H1 (cell line): ENCODE measurements around the gene FAM170B. TPM values are rescaled to one million over a fixed set of nuclear protein-coding genes. Genes with fewer than 3 reads are reported as not detected.

Source experiments
- CTCF ChIA-PET: fragments of 300-600 bp; sonication (Branson Sonifier 250); formaldehyde crosslinking; loops from one replicate; lab custom pipeline; 2021; ENCODE audit not compliant: partially characterized antibody; lab: Charles Lee
- POLR2A ChIA-PET: fragments of 300-600 bp; sonication (Branson Sonifier 250); formaldehyde crosslinking; loops from one replicate; lab custom pipeline; 2021; ENCODE audit warnings: inconsistent platforms; ENCODE audit not compliant: partially characterized antibody; lab: Charles Lee
- DNase-seq, 2 experiments: peaks; one replicate each; pipeline versions ENCODE4 v3.0.0 to v3.0.0-alpha.2; 2010 to 2022; ENCODE audit warnings: low spot score in 2 of 2, low read depth in 1 of 2, mixed read lengths in 1 of 2
- FAIRE-seq: peaks from 2 replicates; lab custom pipeline; 2011; peaks lifted over from hg19 to GRCh38; lab: Jason Lieb, UNC
- H2AFZ ChIP-seq: 2 replicates; pipeline ENCODE4 v1.8.1; 2012; ENCODE audit warnings: low read length, inconsistent platforms
- H2AK5ac ChIP-seq: 2 replicates; pipeline ENCODE4 v1.6.1; 2013; ENCODE audit warnings: low read depth, low read length
- H2BK120ac ChIP-seq: replicated peaks from 2 replicates; pipeline ENCODE3; 2013; ENCODE audit warnings: low read depth, low read length, inconsistent platforms
- H2BK12ac ChIP-seq: 2 replicates; pipeline ENCODE4 v1.6.1; 2013; ENCODE audit warnings: low read depth, low read length
- H2BK15ac ChIP-seq: 2 replicates; pipeline ENCODE4 v1.6.1; 2013; ENCODE audit warnings: low read length
- H2BK20ac ChIP-seq: 2 replicates; pipeline ENCODE4 v1.6.1; 2013; ENCODE audit warnings: low read length
- H2BK5ac ChIP-seq: 2 replicates; pipeline ENCODE4 v1.6.1; 2013; ENCODE audit warnings: low read depth, low read length
- H3K14ac ChIP-seq: 2 replicates; pipeline ENCODE4 v1.6.1; 2013; ENCODE audit warnings: inconsistent platforms; ENCODE audit not compliant: insufficient read length
- H3K18ac ChIP-seq: 2 replicates; pipeline ENCODE4 v1.6.1; 2013; ENCODE audit warnings: low read length; ENCODE audit errors: extremely low read depth
- H3K23ac ChIP-seq: 2 replicates; pipeline ENCODE4 v1.6.1; 2013; ENCODE audit warnings: inconsistent platforms; ENCODE audit not compliant: insufficient read length
- H3K23me2 ChIP-seq: 2 replicates; pipeline ENCODE4 v1.6.1; 2013; ENCODE audit warnings: low read depth, low read length
- H3K27ac ChIP-seq: 2 replicates; pipeline ENCODE4 v1.6.1; 2011; ENCODE audit warnings: low read depth, low read length, inconsistent platforms
- H3K27me3 ChIP-seq, 4 experiments: replicated peaks in 1 of 4; 1 replicate in 1 of 4; 2 replicates in 3 of 4; pipeline versions ENCODE4 v1.6.1 to v1.8.1; 2011 to 2013; ENCODE audit warnings: low read length in 3 of 4, mild to moderate bottlenecking in 3 of 4, inconsistent platforms in 2 of 4, mixed read lengths in 2 of 4, moderate library complexity in 1 of 4; ENCODE audit not compliant: control insufficient read depth in 3 of 4, insufficient read depth in 3 of 4; ENCODE audit errors: extremely low read depth in 1 of 4
- H3K36me3 ChIP-seq, 4 experiments: 2 replicates each; pipeline versions ENCODE4 v1.6.1 to v1.8.1; 2011 to 2013; ENCODE audit warnings: mild to moderate bottlenecking in 4 of 4, low read length in 3 of 4, moderate library complexity in 2 of 4, control low read depth in 1 of 4, inconsistent platforms in 1 of 4; ENCODE audit not compliant: insufficient read depth in 4 of 4, control insufficient read depth in 2 of 4
- H3K4ac ChIP-seq: replicated peaks from 2 replicates; pipeline ENCODE3; 2013; ENCODE audit warnings: low read length, low read depth, mixed read lengths, inconsistent platforms; ENCODE audit not compliant: insufficient read length
- H3K4me1 ChIP-seq, 4 experiments: replicated peaks in 1 of 4; 1 replicate in 1 of 4; 2 replicates in 3 of 4; pipeline versions ENCODE4 v1.6.1 to v1.8.1; 2011 to 2013; ENCODE audit warnings: low read length in 3 of 4, inconsistent platforms in 2 of 4, mixed read lengths in 1 of 4; ENCODE audit not compliant: insufficient read depth in 4 of 4, control insufficient read depth in 3 of 4
- H3K4me2 ChIP-seq, 2 experiments: 2 replicates each; pipeline versions ENCODE4 v1.6.1 to v1.8.1; 2011 to 2013; ENCODE audit warnings: low read depth in 2 of 2, low read length in 2 of 2, control low read depth in 1 of 2, inconsistent platforms in 1 of 2, mild to moderate bottlenecking in 1 of 2; ENCODE audit not compliant: insufficient read depth in 1 of 2
- H3K4me3 ChIP-seq, 4 experiments: fragments of 200-600, 300-600 bp in 1 of 4; sonication (generic), shearing (Covaris generic), sonication (Bioruptor Twin) in 1 of 4; 2 replicates each; pipeline versions ENCODE4 v1.5.1 to v1.8.1; 2011 to 2016; ENCODE audit warnings: low read length in 4 of 4, low read depth in 3 of 4, control low read depth in 2 of 4, inconsistent platforms in 2 of 4, mild to moderate bottlenecking in 2 of 4, mixed read lengths in 1 of 4, moderate library complexity in 1 of 4; ENCODE audit not compliant: insufficient read depth in 2 of 4; ENCODE audit errors: extremely low read depth in 1 of 4
- H3K56ac ChIP-seq: replicated peaks from 2 replicates; pipeline ENCODE3; 2013; ENCODE audit warnings: low read depth, mild to moderate bottlenecking, mixed read lengths, low read length, inconsistent platforms; ENCODE audit not compliant: insufficient read length
- H3K79me1 ChIP-seq: 2 replicates; pipeline ENCODE4 v1.6.1; 2013; ENCODE audit warnings: low read depth, low read length, control low read depth
- H3K79me2 ChIP-seq, 2 experiments: 2 replicates each; pipeline versions ENCODE4 v1.6.1 to v1.8.1; 2012 to 2013; ENCODE audit warnings: low read length in 2 of 2, mild to moderate bottlenecking in 2 of 2, inconsistent platforms in 1 of 2; ENCODE audit not compliant: insufficient read depth in 2 of 2, control insufficient read depth in 1 of 2
- H3K9ac ChIP-seq, 4 experiments: replicated peaks in 1 of 4; 1 replicate in 1 of 4; 2 replicates in 3 of 4; pipeline versions ENCODE4 v1.6.1 to v1.8.1; 2011 to 2013; ENCODE audit warnings: low read depth in 3 of 4, low read length in 3 of 4, control low read depth in 2 of 4, mild to moderate bottlenecking in 2 of 4, moderate library complexity in 2 of 4, inconsistent platforms in 1 of 4; ENCODE audit errors: extremely low read depth in 1 of 4
- H3K9me3 ChIP-seq, 2 experiments: 2 replicates each; pipeline versions ENCODE4 v1.6.1 to v1.8.1; 2012 to 2013; ENCODE audit warnings: mild to moderate bottlenecking in 2 of 2, moderate library complexity in 2 of 2, control low read depth in 1 of 2, inconsistent platforms in 1 of 2, low read depth in 1 of 2, low read length in 1 of 2, mixed read lengths in 1 of 2; ENCODE audit not compliant: insufficient read depth in 2 of 2
- H4K20me1 ChIP-seq, 2 experiments: replicated peaks in 1 of 2; 2 replicates each; pipeline versions ENCODE3 to v1.8.1; 2011 to 2013; ENCODE audit warnings: inconsistent platforms in 2 of 2, low read length in 2 of 2, mild to moderate bottlenecking in 1 of 2; ENCODE audit not compliant: insufficient read depth in 2 of 2, control insufficient read depth in 1 of 2
- H4K5ac ChIP-seq: 2 replicates; pipeline ENCODE4 v1.6.1; 2013; ENCODE audit warnings: low read length, low read depth, mixed read lengths, inconsistent platforms; ENCODE audit not compliant: insufficient read length
- H4K8ac ChIP-seq: 2 replicates; pipeline ENCODE4 v1.8.0; 2013; ENCODE audit warnings: mild to moderate bottlenecking, moderate library complexity, low read length, inconsistent platforms; ENCODE audit not compliant: insufficient read depth; ENCODE audit errors: extremely low read depth
- H4K91ac ChIP-seq: replicated peaks from 2 replicates; pipeline ENCODE3; 2013; ENCODE audit warnings: low read length, mixed read lengths, inconsistent platforms; ENCODE audit not compliant: insufficient read length
- WGBS, 2 experiments: shearing (Covaris generic) in 1 of 2; methylation state at CpG; one replicate each; pipeline versions ENCODE4 v1.1.6 to v1.1.7; 2013 to 2015; ENCODE audit warnings: low lambda C conversion rate in 2 of 2, mixed read lengths in 2 of 2, inconsistent platforms in 1 of 2, low coverage in 1 of 2, missing lambda C conversion rate in 1 of 2; ENCODE audit not compliant: insufficient replicate concordance in 2 of 2, insufficient coverage in 1 of 2, insufficient read length in 1 of 2; ENCODE audit errors: extremely low coverage in 1 of 2, missing lambda C conversion rate in 1 of 2; 5-methylcytosine and 5-hydroxymethylcytosine counted together
- polyA plus RNA-seq, 7 experiments: library from polyadenylated mRNA; depleted of rRNA in 3 of 7; stranded (reverse) in 5 of 7; unstranded in 2 of 7; fragments of >200 nt in 5 of 7; fragments of 200-250 nt in 2 of 7; gene quantifications; 1 replicate in 5 of 7; 2 replicates in 1 of 7; 4 replicates in 1 of 7; pipeline versions ENCODE4 v1.2.1 to v1.2.3, GENCODE V29; 2011 to 2013; ENCODE audit warnings: missing spikeins in 2 of 7, mixed read lengths in 2 of 7
- total RNA-seq: library from RNA; stranded (reverse); fragmentation: NEBNext Ultra II Directional; extraction: Animal tissue kit (Norgen Biotek cat#: 25700); gene quantifications from 2 replicates; pipeline ENCODE4 v1.2.1, GENCODE V29; 2021

FAM170B gene
- total and polyA plus RNA-seq, 2 of the 8 experiments (the other 6 are each of a cell fraction or from before 2014, with no cell fraction given) = not detected

DNA sequence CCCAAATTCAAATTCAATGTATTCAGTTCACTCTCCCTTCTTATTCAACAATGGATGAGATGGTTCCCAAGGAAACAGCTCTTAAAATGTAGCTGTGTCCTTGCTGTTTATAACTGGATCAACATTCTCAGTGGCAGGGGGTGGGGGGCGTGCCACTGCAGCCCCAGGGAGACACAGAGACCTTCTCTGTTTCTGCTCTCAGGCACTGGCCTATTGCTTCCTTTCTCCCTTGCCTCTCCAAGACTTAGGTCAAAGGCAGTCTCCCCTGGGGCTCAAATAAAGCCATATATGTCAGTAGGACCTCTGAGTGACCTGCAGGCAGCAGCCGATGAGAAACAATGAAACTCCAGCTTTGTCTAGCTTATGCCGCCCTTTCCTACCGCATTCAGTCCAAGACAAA, 39.2 kb downstream of the FAM170B start:
- H2BK15ac ChIP-seq = no peak overlapping the region
- no peak overlapping the region for H3K18ac ChIP-seq
- H2BK5ac ChIP-seq = no peak overlapping the region
- no peak overlapping the region for H3K4me2 ChIP-seq
- H2BK120ac ChIP-seq = no peak overlapping the region
- no peak overlapping the region for H2AK5ac ChIP-seq
- H3K9me3 ChIP-seq = no peaks in the 10 kb centered on the region
- no peak overlapping the region for H4K5ac ChIP-seq
- DNase-seq = no peak
- H3K27me3 ChIP-seq = no peaks in the 10 kb centered on the region
- POLR2A ChIA-PET = no interaction called here
- H3K79me2 ChIP-seq = no peaks in the 10 kb centered on the region
- no peak overlapping the region for H3K4me3 ChIP-seq
- WGBS, 2 experiments = 85% methylated on average over 4 of the region's 4 CpGs; no CpG with 5 or more reads in 1 of the 2 experiments
- no peak overlapping the region for H3K14ac ChIP-seq
- no peak overlapping the region for H2BK20ac ChIP-seq
- CTCF ChIA-PET = interaction anchor here (0.6 to 0.9 kb wide), 2 partner anchors 69 to 113 kb away, joined by 3 read pairs; no protein-coding TSS in a partner anchor
- H3K9ac ChIP-seq = no peak overlapping the region
- no peak for FAIRE-seq
- no peaks in the 10 kb centered on the region for H3K36me3 ChIP-seq
- no peak overlapping the region for H3K27ac ChIP-seq
- H3K79me1 ChIP-seq = no peaks in the 10 kb centered on the region
- no peak overlapping the region for H4K91ac ChIP-seq
- H3K4ac ChIP-seq = no peak overlapping the region
- no peak overlapping the region for H3K23ac ChIP-seq
- H3K23me2 ChIP-seq = no peaks in the 10 kb centered on the region
- H3K4me1 ChIP-seq = peaks cover 0 to 2% (median 0%) of the 10 kb centered on the region in 4 experiments; a peak in 2 of 7 replicates
- H4K20me1 ChIP-seq = no peaks in the 10 kb centered on the region
- no peak overlapping the region for H2AFZ ChIP-seq
- no peak overlapping the region for H3K56ac ChIP-seq
- no peak overlapping the region for H4K8ac ChIP-seq
- no peak overlapping the region for H2BK12ac ChIP-seq
